NOMO-1 treated with dmso at 0.1 percent for 144 hours (cell line): ENCODE data around the gene PCYT2.
A peak's percentile ranks its signal among the peaks of the same experiment; 100 is the strongest.

Experiments
- DNase-seq: peaks from one replicate; lab custom pipeline; 2025; ENCODE audit not compliant: unreplicated experiment; lab: John Stamatoyannopoulos, UW

PCYT2 gene

DNA sequence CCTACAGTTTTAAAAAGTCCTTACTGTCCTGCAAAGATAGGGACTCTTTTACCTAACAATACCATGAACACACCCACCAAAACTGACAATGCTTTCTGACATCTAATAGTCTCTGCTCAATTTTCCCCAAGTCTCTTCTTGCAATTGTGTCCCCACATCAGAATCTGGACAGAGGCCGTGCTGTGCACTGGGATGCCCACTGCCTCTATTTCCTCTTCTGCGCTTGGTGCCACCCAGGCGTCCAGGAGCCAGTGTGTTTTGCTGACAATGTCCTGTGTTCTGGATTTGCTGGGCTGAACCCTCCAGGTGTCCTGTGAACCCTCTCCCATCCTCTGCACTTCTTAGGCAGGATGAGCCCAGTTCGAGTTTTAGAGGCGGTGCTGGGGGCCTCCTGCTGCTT is 33.6 kb downstream of the PCYT2 start:
- DNase-seq = no peak

- peak; percentile 78 for DNase-seq
These were observed 39.6 kb downstream of the PCYT2 start for GRCh38 chr17:81871387-81872230.

DNA sequence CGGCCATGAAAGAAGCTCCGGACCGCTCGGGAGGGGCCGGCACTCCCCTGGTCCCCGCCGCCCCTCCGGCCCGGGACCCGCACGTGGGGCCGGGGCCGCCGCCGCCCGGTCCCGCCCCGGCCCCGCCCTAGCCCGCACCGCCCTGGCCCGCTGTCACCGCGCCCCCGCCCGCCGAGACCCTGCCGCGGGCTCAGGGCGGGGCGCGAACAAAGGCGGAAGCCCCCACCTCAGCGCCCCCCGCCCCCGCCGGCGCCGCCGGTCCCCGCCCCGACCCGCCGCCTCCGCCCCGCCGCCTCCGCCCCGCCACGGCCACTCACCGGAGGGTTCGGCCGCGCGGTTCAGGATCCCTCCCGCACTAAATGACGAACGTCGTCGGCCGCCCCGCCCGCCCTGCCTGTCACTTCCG is 40.2 kb downstream of the PCYT2 start, which contains the start of gene ARHGDIA:
TSS of gene ARHGDIA (minus strand) at position 357 of the 406 bp plus-strand sequence. CDS start 1,407 bp downstream, outside the sequence.
- DNase-seq = no peak

DNA sequence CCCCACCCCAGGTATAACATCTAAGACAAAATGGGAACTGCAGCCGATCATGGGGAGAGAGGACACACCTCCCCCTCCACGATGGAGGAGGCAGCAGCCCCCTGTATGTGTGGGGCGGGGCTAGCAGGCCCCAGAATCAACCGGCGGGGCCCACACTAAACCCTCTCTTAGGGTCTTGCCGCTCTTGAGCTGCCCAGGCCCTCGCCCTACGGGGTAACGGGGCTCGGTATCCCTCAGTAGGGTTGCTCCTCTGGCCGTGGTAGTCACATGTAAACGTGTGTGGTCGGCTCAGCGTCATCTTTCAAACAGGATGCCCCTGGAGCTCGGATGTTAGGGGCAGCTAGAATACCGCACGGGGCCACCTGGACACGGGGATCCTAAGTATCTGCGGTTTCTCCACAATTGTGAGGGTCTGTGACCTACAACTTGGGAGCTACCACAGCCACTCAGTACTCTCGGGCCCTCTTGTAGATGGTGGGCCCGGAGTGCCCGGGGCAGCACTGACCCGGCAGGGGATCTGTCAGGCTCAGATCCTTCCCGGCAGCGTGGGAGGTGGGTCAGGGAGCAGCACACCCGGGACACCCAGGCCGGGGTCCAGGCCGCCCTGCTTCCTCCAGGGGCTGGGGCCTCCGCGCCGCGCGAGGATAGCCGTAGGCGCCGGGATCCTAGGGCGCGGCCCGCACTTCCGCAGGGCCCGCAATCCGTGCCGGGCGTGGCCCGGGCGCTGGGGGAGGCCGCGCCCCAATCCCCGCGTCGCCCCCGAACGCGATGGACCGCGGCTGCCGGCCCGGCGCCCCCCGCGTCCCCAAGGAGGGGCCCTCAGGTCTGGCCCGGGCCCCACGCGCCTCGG is 40.8 kb downstream of the PCYT2 start:
- DNase-seq = no peak

- DNase-seq = no peak
These were observed 41.7 kb downstream of the PCYT2 start for GRCh38 chr17:81869221-81870130.

DNA sequence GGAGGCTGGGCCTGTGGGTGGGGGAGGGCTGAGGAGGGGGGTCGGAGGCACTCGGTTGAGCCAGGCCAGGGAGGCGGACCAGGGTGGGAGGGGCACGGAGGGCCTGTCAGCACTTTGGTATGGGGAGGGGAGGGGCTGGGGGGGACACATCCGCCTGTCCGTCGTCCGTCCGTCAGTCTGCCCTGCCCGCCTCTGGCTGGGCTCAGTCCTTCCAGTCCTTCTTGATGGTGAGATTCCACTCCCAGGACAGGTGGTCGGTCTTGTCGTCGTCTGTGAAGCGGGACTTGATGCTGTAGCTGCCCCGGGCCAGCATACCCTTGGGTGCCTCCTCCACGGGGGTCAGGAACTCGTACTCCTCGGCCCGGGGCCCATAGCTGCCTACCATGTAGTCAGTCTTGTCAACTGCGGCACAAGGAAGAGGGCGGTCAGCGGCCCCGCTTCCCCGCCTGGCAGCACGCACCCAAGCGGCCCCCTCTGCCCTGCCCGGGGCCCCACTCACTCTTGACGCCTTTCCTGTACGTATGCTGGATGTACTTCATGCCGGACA is 42.5 kb downstream of the PCYT2 start:
- DNase-seq = no peak

DNA sequence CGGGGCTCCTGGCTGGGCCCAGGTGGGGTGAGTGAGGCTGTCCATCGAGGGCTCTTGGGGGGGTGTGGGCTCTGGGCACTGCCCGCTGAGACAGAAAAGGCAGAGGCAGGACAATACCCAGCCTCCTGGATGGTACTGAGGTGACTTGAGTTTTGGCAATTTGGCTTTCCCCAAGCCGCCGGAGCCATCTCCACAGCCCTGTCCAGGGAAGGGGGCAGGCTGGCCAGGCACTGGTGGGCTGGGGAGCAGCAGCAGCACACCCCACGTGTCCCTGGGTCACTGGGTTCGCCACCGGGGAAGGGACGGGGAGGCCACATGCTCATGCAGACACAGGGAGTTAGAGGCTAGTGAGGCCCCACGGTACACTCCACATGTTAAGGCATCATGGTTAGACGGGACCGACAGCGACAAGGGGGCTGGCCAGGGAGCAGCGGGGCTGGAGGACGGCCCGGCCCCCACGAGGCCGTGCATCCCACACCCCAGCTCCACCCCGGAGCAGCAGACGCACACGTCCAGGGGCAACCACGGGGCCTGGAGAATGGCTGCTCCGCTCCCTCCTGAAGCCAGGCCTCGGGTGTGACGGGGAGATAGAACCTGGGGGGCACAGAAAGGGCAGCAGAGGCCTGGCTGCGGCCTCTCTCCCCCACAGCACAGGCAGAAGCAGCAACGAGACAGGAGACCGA is 43.1 kb downstream of the PCYT2 start:
- no peak for DNase-seq

DNA sequence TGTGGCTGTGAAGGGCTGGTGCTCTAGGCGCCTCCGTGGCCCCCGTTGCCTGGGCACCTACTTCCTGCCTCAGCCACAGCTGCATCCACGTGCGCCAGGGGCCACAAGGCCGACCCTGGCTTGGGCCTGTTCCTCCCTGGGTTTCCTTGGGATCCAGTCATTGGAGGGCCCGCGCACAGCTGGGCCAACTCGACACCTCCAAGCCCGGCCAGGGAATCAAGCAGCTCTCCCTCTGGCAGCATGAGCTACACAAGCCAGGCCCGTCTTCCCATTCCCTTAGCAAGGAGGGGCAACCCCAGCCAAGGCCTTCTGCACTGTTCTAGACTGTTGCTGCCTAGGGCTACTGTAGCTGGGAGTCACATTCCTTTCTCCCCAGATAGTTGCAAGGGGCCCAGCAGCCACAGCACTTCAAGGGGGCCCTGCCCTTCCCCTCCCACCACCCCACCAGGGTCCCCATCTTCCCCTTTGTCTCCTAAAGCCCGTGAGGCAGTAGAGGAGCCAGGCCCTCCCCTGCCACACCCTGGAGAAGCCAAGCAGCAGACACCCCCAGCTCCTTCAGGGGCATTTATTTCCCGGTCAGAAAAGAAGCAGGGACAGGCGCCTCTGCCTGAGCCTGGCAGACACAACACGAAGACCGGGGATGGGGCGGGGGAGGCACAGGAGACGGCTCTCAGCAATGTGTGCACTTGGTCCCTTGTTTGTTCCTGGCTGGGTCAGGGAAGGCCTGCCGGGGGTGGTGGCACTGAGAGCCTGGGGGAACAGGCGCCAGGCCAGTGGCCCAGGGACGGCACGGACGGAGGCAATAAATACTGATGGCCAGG is 43.8 kb downstream of the PCYT2 start:
- DNase-seq = no peak

- no peak for DNase-seq
These were observed 44.6 kb downstream of the PCYT2 start for GRCh38 chr17:81866440-81867169.

GRCh38 chr17:81865733-81866439 is 45.3 kb downstream of the PCYT2 start:
- no peak for DNase-seq

- no peak for DNase-seq
These were observed 45.9 kb downstream of the PCYT2 start for GRCh38 chr17:81865358-81865732.

- no peak for DNase-seq
These were observed 47.1 kb downstream of the PCYT2 start for GRCh38 chr17:81863833-81864768.

DNA sequence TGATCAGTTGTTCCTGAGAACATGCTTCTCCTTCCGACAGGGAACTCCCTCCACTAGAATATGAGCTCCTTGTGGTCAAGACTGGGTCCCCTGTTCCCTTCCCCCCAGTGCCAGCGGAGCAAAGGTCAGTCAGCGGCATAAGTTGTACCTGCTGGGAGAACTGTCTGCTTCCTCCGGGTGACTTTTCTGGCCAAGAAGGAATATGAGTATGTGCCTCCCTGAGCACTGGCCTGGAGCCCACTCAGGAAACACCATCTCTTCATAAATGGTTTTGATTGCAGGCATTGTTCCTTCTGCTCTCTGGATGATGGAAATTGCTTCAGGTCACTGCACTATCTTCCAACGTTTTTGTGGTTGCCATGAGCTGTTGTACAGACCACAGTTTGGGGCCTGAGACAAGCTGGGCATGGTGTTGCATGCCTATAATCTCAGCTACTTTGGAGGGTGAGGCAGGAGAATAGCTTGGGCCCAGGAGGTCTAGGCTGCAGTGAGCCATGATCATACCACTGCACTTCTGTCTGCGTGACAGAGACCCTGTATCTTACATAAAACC is 48.0 kb downstream of the PCYT2 start:
- no peak for DNase-seq

DNA sequence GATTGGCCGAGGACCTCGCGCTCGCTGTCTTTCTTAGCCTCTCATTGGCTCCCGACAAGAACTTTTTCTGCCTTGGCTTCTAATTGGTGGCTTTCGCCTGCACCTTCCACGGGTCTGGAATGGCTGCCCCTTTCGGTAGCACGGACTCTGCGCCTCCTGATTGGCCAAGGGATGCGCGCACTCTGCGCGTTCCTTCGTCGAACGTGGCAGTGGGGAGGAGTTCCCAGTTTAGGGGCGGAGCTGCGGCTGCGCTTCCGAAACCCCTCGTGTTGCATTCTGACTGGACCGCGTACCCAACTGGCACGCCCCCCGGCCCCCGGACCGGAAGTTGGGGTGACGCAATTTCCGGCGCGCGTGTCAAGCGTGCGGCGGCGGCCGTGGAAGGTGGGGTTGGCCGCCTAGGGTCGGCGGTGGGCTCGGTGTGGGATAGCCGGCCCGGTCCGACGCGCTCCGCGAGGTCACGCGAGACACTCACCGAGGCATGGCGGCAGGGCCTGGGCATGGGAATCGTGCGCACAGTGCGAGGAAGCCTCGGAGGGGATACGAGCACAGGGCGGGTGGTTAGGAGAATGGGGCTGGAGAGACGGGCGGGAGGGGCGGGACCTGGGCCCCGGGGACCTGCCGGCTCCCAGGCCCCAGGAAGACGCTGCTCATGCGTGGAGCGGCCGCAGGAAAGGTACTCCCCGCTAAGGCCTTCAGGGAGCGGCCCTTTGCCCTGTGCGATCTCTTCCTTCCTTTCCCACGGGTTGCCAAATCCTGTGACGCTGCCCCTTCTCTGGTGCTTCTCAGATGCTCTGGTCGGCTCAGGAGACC is 50.2 kb downstream of the PCYT2 start:
- peak; percentile 100 for DNase-seq

DNA sequence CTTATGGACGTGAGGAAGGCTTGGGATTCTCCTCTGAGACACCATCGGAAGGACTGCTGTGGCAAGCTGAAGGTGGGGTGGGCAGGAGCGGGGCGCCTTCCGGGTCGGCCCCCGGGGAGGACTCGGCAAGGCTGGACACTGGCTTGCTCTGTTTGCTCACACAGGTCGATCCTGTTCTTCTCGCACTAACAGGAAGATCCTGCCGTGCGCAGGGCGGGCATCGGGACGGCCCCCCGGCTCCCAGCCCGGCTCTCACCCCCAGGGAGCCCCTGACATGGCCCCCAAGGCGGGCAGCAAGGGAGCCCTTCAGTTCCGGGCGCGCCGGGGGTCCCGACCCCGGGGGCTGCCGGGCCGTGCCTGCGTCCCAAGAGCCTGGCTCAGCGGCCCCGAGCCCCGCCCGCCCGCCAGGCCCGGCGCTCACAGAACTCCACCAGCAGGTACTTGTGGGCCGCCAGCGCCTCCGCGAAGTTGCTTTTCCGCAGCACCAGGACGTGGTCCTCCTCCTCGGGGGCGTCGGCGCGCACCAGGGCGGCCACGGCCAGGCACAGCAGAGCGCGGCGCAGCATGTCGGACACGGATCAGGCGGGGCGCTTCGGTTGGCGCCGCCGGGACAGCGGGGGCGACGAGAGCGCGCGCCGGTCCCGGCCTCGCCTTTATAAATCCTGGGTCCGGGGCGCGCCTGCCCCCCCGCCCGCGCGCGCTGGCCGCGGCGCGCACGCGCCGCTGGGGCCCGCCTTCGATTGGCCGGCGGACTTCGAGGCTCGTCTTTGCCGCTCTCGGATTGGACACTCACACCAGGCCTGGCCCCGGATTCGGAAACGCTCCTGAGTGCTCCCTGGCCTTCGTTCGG is 51.1 kb downstream of the PCYT2 start, which contains the start of gene P4HB:
TSS of gene P4HB (minus strand) at position 630 of the 850 bp plus-strand sequence. CDS start at position 566, 64 bp downstream.
- no peak for DNase-seq
